Heart left ventricle (tissue), 16 donors: ENCODE data around the gene LEFTY1. TPM values are rescaled to one million over a fixed set of nuclear protein-coding genes. Genes with fewer than 3 reads are reported as not detected.
A peak's percentile ranks its signal among the peaks of the same experiment; 100 is the strongest.

Experiments used
- ATAC-seq, 4 donors: fragments of 200-7000 bp; cut with Tn5 transposase; one replicate each; pipeline ENCODE4 v1.9.1; 2020 to 2022; ENCODE audit warnings: moderate library complexity in 4 of 4, mild to moderate bottlenecking in 3 of 4, moderate number of reproducible peaks in 1 of 4
- DNase-seq, 5 donors: peaks; one replicate each; pipeline ENCODE4 v3.0.0-alpha.2; 2020
- H3K27ac ChIP-seq, 12 donors: fragments of 200-600 bp; sonication (generic) in 4 of 12; one replicate each; pipeline versions ENCODE4 v1.5.0 to v1.8.0; 2016 to 2022; ENCODE audit warnings: mild to moderate bottlenecking in 2 of 12
- H3K27me3 ChIP-seq, 9 donors: fragments of 200-600 bp; sonication (generic) in 2 of 9; one replicate each; pipeline versions ENCODE4 v1.5.1 to v1.8.0; 2016 to 2022; ENCODE audit warnings: mild to moderate bottlenecking in 3 of 9
- H3K36me3 ChIP-seq, 9 donors: fragments of 200-600 bp; sonication (generic) in 2 of 9; one replicate each; pipeline versions ENCODE4 v1.5.0 to v1.8.0; 2018 to 2022; ENCODE audit warnings: mild to moderate bottlenecking in 2 of 9
- H3K4me1 ChIP-seq, 12 donors: fragments of 200-600 bp; sonication (generic) in 4 of 12; one replicate each; pipeline versions ENCODE4 v1.5.0 to v1.8.0; 2016 to 2022; ENCODE audit warnings: mild to moderate bottlenecking in 3 of 12
- H3K4me3 ChIP-seq, 12 donors: fragments of 200-600 bp; sonication (generic) in 4 of 12; one replicate each; pipeline versions ENCODE4 v1.5.0 to v1.8.0; 2017 to 2022; ENCODE audit warnings: mild to moderate bottlenecking in 9 of 12, moderate library complexity in 4 of 12
- H3K9me3 ChIP-seq, 12 donors: fragments of 200-600 bp; sonication (generic) in 4 of 12; one replicate each; pipeline versions ENCODE4 v1.5.0 to v1.8.0; 2016 to 2022; ENCODE audit warnings: mild to moderate bottlenecking in 1 of 12
- POLR2A ChIP-seq, 2 donors: fragments of 450-650 bp; IDR thresholded peaks; one replicate each; pipeline ENCODE4 v1.6.1; 2017; ENCODE audit warnings: antibody characterized with exemption in 2 of 2, mild to moderate bottlenecking in 2 of 2, moderate library complexity in 2 of 2
- WGBS, 4 donors: extraction: QIAGEN DNeasy Blood & Tissue Kit in 2 of 4; methylation state at CpG; one replicate each; pipeline versions ENCODE4 v1.1.5 to v1.1.7; 2013 to 2018; 5-methylcytosine and 5-hydroxymethylcytosine counted together
- intact Hi-C, 10 donors: fragments of 100-400 bp; cut with DNase I; formaldehyde crosslinking; loops; one replicate each; pipeline versions ENCODE4 v1.11.1 to v1.14.2; 2022
- polyA plus RNA-seq, 2 donors: library from polyadenylated mRNA; stranded (reverse); fragments of 200-250 nt; gene quantifications; one replicate each; pipeline ENCODE4 v1.2.3, GENCODE V29; 2013
- total RNA-seq, 9 donors: library from RNA; depleted of rRNA in 2 of 9; stranded (reverse); fragments of >200 nt in 2 of 9; fragmentation: NEBNext Ultra II Directional in 3 of 9; extraction: Animal tissue kit (Norgen Biotek cat#: 25700) in 3 of 9; gene quantifications; one replicate each; pipeline versions ENCODE4 v1.1.0 to v1.2.4, GENCODE V29; 2016 to 2023
- TF ChIP-seq, protein P1 (sequence below), 12 donors: fragments of 200-600 bp; sonication (generic) in 4 of 12; IDR thresholded peaks; one replicate each; pipeline versions ENCODE4 v1.5.0 to v1.8.0; 2018 to 2022; ENCODE audit warnings: antibody characterized with exemption in 12 of 12, mild to moderate bottlenecking in 5 of 12
- donor health status: ischemic (EF 13 %, LVEDD 7.1; RV severe dilation, severe dysfunction).
- donor health status: healthy with polysubstance abuse.
- donor health status: DM: no; HTN: yes; CAD: no.
- donor health status: DM: no; HTN: no; CAD: no.
- donor health status: ischemic (EF 25% LVEDD 6.9; RV normal size, moderate dysfunction).
- donor health status: ischemic (EF 25% LVEDD 5.7; RV mildly dilated, moderate dysfunction).
- donor health status: healthy.
- donor health status: DM: yes; HTN: yes; CAD: no.
- donor health status: ischemic (EF 35%, LVEDD 5.7; RV mildly dilated, moderate dysfunction).
- donor health status: nonischemic (EF 11% LVEDD 7.7; RV severe dilation, severe dysfunction).
- donor health status: DM: yes; HTN: yes; CAD: no.
- donor health status: PGD.
- donor health status: ischemic (EF 29% LVEDD 5.4; RV normal size, mild dysfunction).
- donor health status: nonischemic (EF 23%, LVEDD 6.1; RV moderate dilation, normal function).

LEFTY1 gene
- total and polyA plus RNA-seq, 11 donors = 0.19 to 0.77 (median 0.35) TPM; not detected in 6

GRCh38 chr1:225865514-225865913 lies 23.4 kb downstream of the LEFTY1 start:
- Histone ChIP-seq H3K27ac (peak overlapping the region in 1 of 12 donors; percentile 44), H3K4me1 (peaks cover 0 to 19% (median 0%) of the 10 kb centered on the region in 12 donors), H3K27me3 (no peaks in the 10 kb centered on the region), H3K4me3 (no peak overlapping the region), H3K9me3 (no peaks in the 10 kb centered on the region), H3K36me3 (peaks cover 0 to 100% (median 97%) of the 10 kb centered on the region in 9 donors)
- ATAC-seq = peak in 1 of 4 donors; percentile 23
- no peak for DNase-seq
- TF ChIP-seq POLR2A (IDR thresholded peaks at IDR 0.05) = no peak
- TF ChIP-seq, protein P1, sequence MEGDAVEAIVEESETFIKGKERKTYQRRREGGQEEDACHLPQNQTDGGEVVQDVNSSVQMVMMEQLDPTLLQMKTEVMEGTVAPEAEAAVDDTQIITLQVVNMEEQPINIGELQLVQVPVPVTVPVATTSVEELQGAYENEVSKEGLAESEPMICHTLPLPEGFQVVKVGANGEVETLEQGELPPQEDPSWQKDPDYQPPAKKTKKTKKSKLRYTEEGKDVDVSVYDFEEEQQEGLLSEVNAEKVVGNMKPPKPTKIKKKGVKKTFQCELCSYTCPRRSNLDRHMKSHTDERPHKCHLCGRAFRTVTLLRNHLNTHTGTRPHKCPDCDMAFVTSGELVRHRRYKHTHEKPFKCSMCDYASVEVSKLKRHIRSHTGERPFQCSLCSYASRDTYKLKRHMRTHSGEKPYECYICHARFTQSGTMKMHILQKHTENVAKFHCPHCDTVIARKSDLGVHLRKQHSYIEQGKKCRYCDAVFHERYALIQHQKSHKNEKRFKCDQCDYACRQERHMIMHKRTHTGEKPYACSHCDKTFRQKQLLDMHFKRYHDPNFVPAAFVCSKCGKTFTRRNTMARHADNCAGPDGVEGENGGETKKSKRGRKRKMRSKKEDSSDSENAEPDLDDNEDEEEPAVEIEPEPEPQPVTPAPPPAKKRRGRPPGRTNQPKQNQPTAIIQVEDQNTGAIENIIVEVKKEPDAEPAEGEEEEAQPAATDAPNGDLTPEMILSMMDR (IDR thresholded peaks at IDR 0.05) = no peak
- 83 to 88% (median 87%) methylated on average over 13 of the region's 13 CpGs for WGBS, 4 donors
- intact Hi-C loops = loop anchor here in 1 of 10 donors (10.0 kb wide), 1 partner anchor 109 kb away; no protein-coding TSS in a partner anchor

GRCh38 chr1:225863167-225863566 lies 25.8 kb downstream of the LEFTY1 start:
- WGBS, 4 donors = 97 to 100% (median 98%) methylated on average over 5 of the region's 5 CpGs
- Histone ChIP-seq H3K9me3 (no peaks in the 10 kb centered on the region), H3K4me3 (no peak overlapping the region), H3K4me1 (peaks cover 0 to 19% (median 0%) of the 10 kb centered on the region in 12 donors), H3K27ac (peak overlapping the region in 1 of 12 donors; percentile 80), H3K36me3 (peaks cover 0 to 99% (median 93%) of the 10 kb centered on the region in 9 donors), H3K27me3 (no peaks in the 10 kb centered on the region)
- intact Hi-C loops = loop anchor here in 1 of 10 donors (10.0 kb wide), 1 partner anchor 112 kb away; no protein-coding TSS in a partner anchor
- no peak for DNase-seq
- no peak for ATAC-seq
- TF ChIP-seq POLR2A (IDR thresholded peaks at IDR 0.05) = no peak
- TF ChIP-seq, protein P1 (IDR thresholded peaks at IDR 0.05) = no peak

- no peak for DNase-seq
These were observed 26.4 kb downstream of the LEFTY1 start for GRCh38 chr1:225862581-225862950.

GRCh38 chr1:225861834-225862580 lies 26.9 kb downstream of the LEFTY1 start:
- intact Hi-C loops = loop anchor here in 1 of 10 donors (10.0 kb wide), 1 partner anchor 113 kb away; no protein-coding TSS in a partner anchor
- Histone ChIP-seq H3K36me3 (peaks cover 0 to 99% (median 91%) of the 10 kb centered on the region in 9 donors), H3K4me1 (peaks cover 0 to 16% (median 0%) of the 10 kb centered on the region in 12 donors), H3K4me3 (no peak overlapping the region), H3K27me3 (no peaks in the 10 kb centered on the region), H3K9me3 (no peaks in the 10 kb centered on the region), H3K27ac (no peak overlapping the region)
- TF ChIP-seq, protein P1 (IDR thresholded peaks at IDR 0.05) = no peak
- no peak for TF ChIP-seq POLR2A (IDR thresholded peaks at IDR 0.05)
- DNase-seq = no peak
- no peak for ATAC-seq
- WGBS, 4 donors = 90 to 93% (median 91%) methylated on average over 6 to 13 of the region's 13 CpGs

More at GRCh38 chr1:225862581-225862950, 26.4 kb downstream of the LEFTY1 start:
- TF ChIP-seq POLR2A (IDR thresholded peaks at IDR 0.05) = no peak
- TF ChIP-seq, protein P1 (IDR thresholded peaks at IDR 0.05) = no peak
- no peaks in the 10 kb centered on the region for H3K27me3 ChIP-seq
- peaks cover 0 to 99% (median 93%) of the 10 kb centered on the region in 9 donors for H3K36me3 ChIP-seq
- WGBS, 4 donors = 84 to 95% (median 92%) methylated on average over 13 of the region's 13 CpGs
- peak overlapping the region in 1 of 12 donors; percentile 80 for H3K27ac ChIP-seq
- no peak for ATAC-seq
- intact Hi-C loops = loop anchor here in 1 of 10 donors (10.0 kb wide), 1 partner anchor 112 kb away; no protein-coding TSS in a partner anchor
- H3K9me3 ChIP-seq = no peaks in the 10 kb centered on the region
- H3K4me1 ChIP-seq = peaks cover 0 to 19% (median 0%) of the 10 kb centered on the region in 12 donors
- no peak overlapping the region for H3K4me3 ChIP-seq
